ENCODE results near the gene MTCL1. TPM values are rescaled to one million over a fixed set of nuclear protein-coding genes. Genes with fewer than 3 reads are reported as not detected.

The MTCL1 gene
- total and polyA plus RNA-seq, 2 of the 8 experiments (the other 6 are each of a cell fraction or from before 2014, with no cell fraction given) = 16.6 to 60.8 TPM

GRCh38 chr18:8835521-8835953 is 130.2 kb downstream of the MTCL1 start:
- Histone ChIP-seq H3K14ac (ENCODE audit: insufficient read length) (no peak overlapping the region), H3K23me2 (ENCODE audit: low read depth, low read length) (no peaks in the 10 kb centered on the region), H3K56ac (replicated peaks; ENCODE audit: insufficient read length, low read depth, low read length) (no peak overlapping the region), H3K23ac (ENCODE audit: insufficient read length) (no peak overlapping the region), H3K27ac (ENCODE audit: low read depth, low read length) (no peak overlapping the region), H2BK20ac (ENCODE audit: low read length) (no peak overlapping the region), H3K36me3 (ENCODE audit: control insufficient read depth in 2 of 4, insufficient read depth in 4 of 4, low read length in 3 of 4) (peaks cover 0 to 7% (median 0%) of the 10 kb centered on the region in 4 experiments; a peak in 3 of 8 replicates), H3K27me3 (replicated peaks in 1 of 4; ENCODE audit: control insufficient read depth in 3 of 4, extremely low read depth in 1 of 4, insufficient read depth in 3 of 4, low read length in 3 of 4) (no peaks in the 10 kb centered on the region), H4K91ac (replicated peaks; ENCODE audit: insufficient read length, low read length) (no peak overlapping the region), H2BK15ac (ENCODE audit: low read length) (no peak overlapping the region), H3K4me2 (ENCODE audit: insufficient read depth in 1 of 2, low read depth in 2 of 2, low read length in 2 of 2) (no peak overlapping the region), H3K18ac (ENCODE audit: extremely low read depth, low read length) (no peak overlapping the region), H3K4me1 (replicated peaks in 1 of 4; ENCODE audit: control insufficient read depth in 3 of 4, insufficient read depth in 4 of 4, low read length in 3 of 4) (no peaks in the 10 kb centered on the region), H3K4me3 (ENCODE audit: extremely low read depth in 1 of 4, insufficient read depth in 2 of 4, low read depth in 3 of 4, low read length in 4 of 4) (no peak overlapping the region), H2BK5ac (ENCODE audit: low read depth, low read length) (no peak overlapping the region), H2BK12ac (ENCODE audit: low read depth, low read length) (no peak overlapping the region), H3K4ac (replicated peaks; ENCODE audit: insufficient read length, low read depth, low read length) (no peak overlapping the region), H3K9ac (replicated peaks in 1 of 4; ENCODE audit: extremely low read depth in 1 of 4, low read depth in 3 of 4, low read length in 3 of 4) (no peak overlapping the region), H4K8ac (ENCODE audit: extremely low read depth, insufficient read depth, low read length) (no peak overlapping the region), H4K20me1 (replicated peaks in 1 of 2; ENCODE audit: control insufficient read depth in 1 of 2, insufficient read depth in 2 of 2, low read length in 2 of 2) (no peaks in the 10 kb centered on the region), H3K79me2 (ENCODE audit: control insufficient read depth in 1 of 2, insufficient read depth in 2 of 2, low read length in 2 of 2) (no peaks in the 10 kb centered on the region), H3K9me3 (ENCODE audit: insufficient read depth in 2 of 2, low read depth in 1 of 2, low read length in 1 of 2) (0 out of 4 replicates have a peak, but pooled peaks cover 0 to 4% of the 10 kb centered on the region in 2 experiments), H4K5ac (ENCODE audit: insufficient read length, low read depth, low read length) (no peak overlapping the region), H3K79me1 (ENCODE audit: low read depth, low read length) (no peaks in the 10 kb centered on the region), H2AK5ac (ENCODE audit: low read depth, low read length) (no peak overlapping the region), H2BK120ac (replicated peaks; ENCODE audit: low read depth, low read length) (no peak overlapping the region), H2AFZ (ENCODE audit: low read length) (no peak overlapping the region)
- POLR2A ChIA-PET (ENCODE audit: partially characterized antibody) = no interaction called here
- DNase-seq (ENCODE audit: low read depth in 1 of 2, low spot score in 2 of 2) (no peak), FAIRE-seq (no peak)
- 84% methylated on average over 3 of the region's 3 CpGs; no CpG with 5 or more reads in 1 of the 2 experiments for WGBS, 2 experiments (ENCODE audit: extremely low coverage in 1 of 2, insufficient coverage in 1 of 2, insufficient read length in 1 of 2, insufficient replicate concordance in 2 of 2, low coverage in 1 of 2, low lambda C conversion rate in 2 of 2, missing lambda C conversion rate in 1 of 2)
- CTCF ChIA-PET (ENCODE audit: partially characterized antibody) = no interaction called here
- TF ChIP-seq HDAC6 (IDR thresholded peaks at IDR 0.05; ENCODE audit: low read depth, low read length) (no peak), EP300 (IDR thresholded peaks at IDR 0.05; ENCODE audit: borderline replicate concordance in 1 of 2, low read depth in 2 of 2, low read length in 2 of 2) (no peak), RFX5 (IDR thresholded peaks at IDR 0.05; ENCODE audit: borderline replicate concordance, low read depth, low read length) (no peak), POLR2AphosphoS5 (IDR thresholded peaks at IDR 0.05; ENCODE audit: low read depth, low read length) (no peak), CTBP2 (IDR thresholded peaks at IDR 0.05; ENCODE audit: borderline replicate concordance, insufficient read depth, insufficient read length, low read length) (no peak), MAX (IDR thresholded peaks at IDR 0.05) (no peak), EGR1 (IDR thresholded peaks at IDR 0.05; ENCODE audit: borderline replicate concordance, low read depth, low read length) (no peak), CTCF (IDR thresholded peaks at IDR 0.05; ENCODE audit: control extremely low read depth in 1 of 3, insufficient read depth in 1 of 3, low read depth in 1 of 3, low read length in 3 of 3) (no peak), CEBPB (IDR thresholded peaks at IDR 0.05; ENCODE audit: low read depth, low read length) (no peak), BACH1 (IDR thresholded peaks at IDR 0.05; ENCODE audit: low read length) (no peak), HDAC2 (IDR thresholded peaks at IDR 0.05; ENCODE audit: borderline replicate concordance in 1 of 2, low read depth in 2 of 2, low read length in 2 of 2) (no peak)
